Neural crest cell (in vitro differentiated cells): ENCODE data around the gene FHDC1. TPM values are rescaled to one million over a fixed set of nuclear protein-coding genes. Genes with fewer than 3 reads are reported as not detected.

Source experiments
- DNase-seq: peaks from one replicate; pipeline ENCODE4 v3.0.0; 2021; ENCODE audit warnings: low read depth, mixed read lengths, low spot score
- H3K27ac Mint-ChIP-seq: one replicate; pipeline ENCODE4 v1.8.0; 2021; ENCODE audit warnings: mild to moderate bottlenecking, mixed read lengths; ENCODE audit not compliant: unreplicated experiment
- H3K27me3 Mint-ChIP-seq: 2 replicates; pipeline ENCODE4 v1.8.0; 2021; ENCODE audit warnings: low read depth, mild to moderate bottlenecking, mixed read lengths
- H3K36me3 Mint-ChIP-seq: 2 replicates; pipeline ENCODE4 v1.8.0; 2021; ENCODE audit warnings: low read depth, mild to moderate bottlenecking, mixed read lengths
- H3K4me1 Mint-ChIP-seq: 2 replicates; pipeline ENCODE4 v1.8.0; 2021; ENCODE audit warnings: mixed read lengths
- H3K4me3 Mint-ChIP-seq: one replicate; pipeline ENCODE4 v1.8.0; 2021; ENCODE audit warnings: mild to moderate bottlenecking, mixed read lengths
- H3K9me3 Mint-ChIP-seq: 2 replicates; pipeline ENCODE4 v1.8.0; 2021; ENCODE audit warnings: mixed read lengths
- CTCF ChIP-seq: fragments of 200-600 bp; sonication (generic); conservative IDR thresholded peaks from 2 replicates; pipeline ENCODE4 v1.5.0; 2021; ENCODE audit warnings: antibody characterized with exemption, mild to moderate bottlenecking
- long read RNA-seq: library from polyadenylated mRNA; unstranded; transcript quantifications from one replicate; pipeline ENCODE4 v2.0.0, GENCODE V29; 2020
- total RNA-seq: library from RNA; stranded (reverse); gene quantifications from 2 replicates; pipeline ENCODE4 v1.2.1, GENCODE V29; 2021

The FHDC1 gene, protein sequence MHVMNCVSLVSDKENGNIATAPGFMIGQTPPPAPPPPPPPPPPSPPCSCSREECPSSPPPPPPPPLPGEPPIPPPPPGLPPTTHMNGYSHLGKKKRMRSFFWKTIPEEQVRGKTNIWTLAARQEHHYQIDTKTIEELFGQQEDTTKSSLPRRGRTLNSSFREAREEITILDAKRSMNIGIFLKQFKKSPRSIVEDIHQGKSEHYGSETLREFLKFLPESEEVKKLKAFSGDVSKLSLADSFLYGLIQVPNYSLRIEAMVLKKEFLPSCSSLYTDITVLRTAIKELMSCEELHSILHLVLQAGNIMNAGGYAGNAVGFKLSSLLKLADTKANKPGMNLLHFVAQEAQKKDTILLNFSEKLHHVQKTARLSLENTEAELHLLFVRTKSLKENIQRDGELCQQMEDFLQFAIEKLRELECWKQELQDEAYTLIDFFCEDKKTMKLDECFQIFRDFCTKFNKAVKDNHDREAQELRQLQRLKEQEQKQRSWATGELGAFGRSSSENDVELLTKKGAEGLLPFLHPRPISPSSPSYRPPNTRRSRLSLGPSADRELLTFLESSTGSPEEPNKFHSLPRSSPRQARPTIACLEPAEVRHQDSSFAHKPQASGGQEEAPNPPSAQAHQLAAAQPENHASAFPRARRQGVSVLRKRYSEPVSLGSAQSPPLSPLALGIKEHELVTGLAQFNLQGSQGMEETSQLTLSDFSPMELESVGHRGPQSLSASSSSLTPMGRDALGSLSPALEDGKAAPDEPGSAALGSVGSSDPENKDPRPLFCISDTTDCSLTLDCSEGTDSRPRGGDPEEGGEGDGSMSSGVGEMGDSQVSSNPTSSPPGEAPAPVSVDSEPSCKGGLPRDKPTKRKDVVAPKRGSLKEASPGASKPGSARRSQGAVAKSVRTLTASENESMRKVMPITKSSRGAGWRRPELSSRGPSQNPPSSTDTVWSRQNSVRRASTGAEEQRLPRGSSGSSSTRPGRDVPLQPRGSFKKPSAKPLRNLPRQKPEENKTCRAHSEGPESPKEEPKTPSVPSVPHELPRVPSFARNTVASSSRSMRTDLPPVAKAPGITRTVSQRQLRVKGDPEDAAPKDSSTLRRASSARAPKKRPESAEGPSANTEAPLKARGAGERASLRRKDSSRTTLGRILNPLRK
- total RNA-seq: 52.0 and 54.5 TPM in 2 replicates
- long read RNA-seq, partial matches to known transcripts: 0 of 40 reads
- long read RNA-seq, other reads (novel, unspliced or antisense): 40 of 40 reads

GRCh38 chr4:152935631-152936445, at the start of gene FHDC1:
FHDC1 (plus strand) TSS chr4:152936323; CDS start chr4:152943058, 6,735 bp downstream.
- Mint-ChIP-seq H3K4me1 (peaks cover 58% of the 10 kb centered on the region), H3K27ac (peak within 1 kb of the TSS; percentile 75), H3K36me3 (peaks cover 12% of the 10 kb centered on the region), H3K4me3 (peak within 1 kb of the TSS; percentile 86), H3K27me3 (peaks cover 61% of the 10 kb centered on the region), H3K9me3 (no peaks in the 10 kb centered on the region)
- TF ChIP-seq CTCF: no peak
- DNase-seq: peak; percentile 33

DNA sequence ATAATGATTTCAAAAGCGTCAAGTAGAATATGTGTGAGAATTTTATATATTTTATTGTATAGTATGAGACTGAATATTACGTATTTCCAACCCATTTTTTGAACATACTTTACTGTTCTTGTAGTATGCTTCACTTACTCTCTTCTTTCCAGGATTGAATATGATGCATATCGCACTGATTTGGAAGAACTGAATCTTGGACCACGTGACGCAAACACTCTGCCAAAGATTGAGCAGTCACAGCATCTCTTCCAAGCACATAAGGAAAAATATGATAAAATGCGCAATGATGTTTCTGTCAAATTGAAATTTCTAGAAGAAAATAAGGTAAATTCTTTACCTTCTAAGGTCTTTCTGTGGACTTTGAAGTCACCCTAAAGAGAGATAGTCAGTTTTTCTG, 48.1 kb upstream of the FHDC1 start:
- Mint-ChIP-seq H3K9me3 (no peaks in the 10 kb centered on the region), H3K27me3 (no peaks in the 10 kb centered on the region), H3K4me1 (peaks cover 74% of the 10 kb centered on the region), H3K4me3 (no peak overlapping the region), H3K27ac (peak overlapping the region; percentile 75), H3K36me3 (peaks cover 26% of the 10 kb centered on the region)
- DNase-seq: no peak
- TF ChIP-seq CTCF: no peak

DNA sequence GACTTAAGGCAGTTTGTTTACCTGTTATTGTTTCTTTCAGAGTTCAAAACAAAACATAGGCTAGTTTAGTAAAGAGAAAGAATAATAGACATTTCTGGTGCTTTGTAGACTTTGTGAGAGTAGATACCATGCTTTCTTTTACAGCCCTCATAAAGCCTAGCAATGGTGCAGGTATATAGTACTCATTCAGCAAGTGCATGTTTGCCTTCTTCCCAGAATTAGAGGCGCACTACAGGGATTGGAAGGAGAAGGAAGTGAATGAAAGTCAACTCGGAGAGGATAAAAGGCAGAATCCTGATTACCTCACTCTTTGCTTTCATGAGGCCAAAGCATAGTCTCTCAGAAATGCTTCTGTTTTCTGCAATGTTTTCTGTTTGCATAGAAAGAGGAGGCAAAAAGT, 43.1 kb upstream of the FHDC1 start:
- TF ChIP-seq CTCF: no peak
- peak overlapping the region; percentile 74 for H3K27ac Mint-ChIP-seq
- H3K4me3 Mint-ChIP-seq: no peak overlapping the region
- no peaks in the 10 kb centered on the region for H3K9me3 Mint-ChIP-seq
- peaks cover 29% of the 10 kb centered on the region for H3K36me3 Mint-ChIP-seq
- no peaks in the 10 kb centered on the region for H3K27me3 Mint-ChIP-seq
- DNase-seq: no peak
- peaks cover 36% of the 10 kb centered on the region for H3K4me1 Mint-ChIP-seq

- H3K4me3 Mint-ChIP-seq: peak overlapping the region; percentile 0
- peaks cover 29% of the 10 kb centered on the region for H3K36me3 Mint-ChIP-seq
- H3K27me3 Mint-ChIP-seq: no peaks in the 10 kb centered on the region
- TF ChIP-seq CTCF: no peak
- peaks cover 29% of the 10 kb centered on the region for H3K4me1 Mint-ChIP-seq
- H3K9me3 Mint-ChIP-seq: no peaks in the 10 kb centered on the region
- no peak for DNase-seq
- H3K27ac Mint-ChIP-seq: no peak overlapping the region
Measured at GRCh38 chr4:152894673-152895072, 41.5 kb upstream of the FHDC1 start.
